ENCODE data around the gene GPR31.
"Not testable (repeated sequence)": the region's sequence is repeated elsewhere in the genome, so short reads cannot be mapped to it uniquely, and the experiment has no call there.

The GPR31 gene

DNA sequence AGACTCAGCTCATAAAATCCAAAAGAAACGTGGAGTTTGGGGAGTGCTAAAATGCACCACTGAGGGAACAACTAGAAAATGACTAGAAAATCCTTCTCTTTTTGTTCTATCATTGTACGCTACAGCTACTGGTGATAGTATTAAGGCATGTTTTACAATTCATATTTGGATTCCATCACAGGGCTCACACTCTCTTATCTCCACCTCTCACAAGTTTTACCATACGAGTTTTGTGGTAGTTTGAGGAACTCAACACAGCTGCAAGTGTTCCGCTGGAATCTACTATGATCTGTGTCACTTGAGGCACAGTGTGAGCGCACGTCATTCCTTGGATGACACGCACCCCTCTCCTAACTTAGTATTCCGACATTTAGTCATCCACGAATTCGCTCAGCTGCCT lies 9.9 kb upstream of the GPR31 start:
- DNase-seq (ENCODE audit: low spot score), result not testable (repeated sequence)

- DNase-seq (ENCODE audit: low spot score), result no peak
Measured at GRCh38 chr6:167165858-167166471, 8.2 kb upstream of the GPR31 start.

DNA sequence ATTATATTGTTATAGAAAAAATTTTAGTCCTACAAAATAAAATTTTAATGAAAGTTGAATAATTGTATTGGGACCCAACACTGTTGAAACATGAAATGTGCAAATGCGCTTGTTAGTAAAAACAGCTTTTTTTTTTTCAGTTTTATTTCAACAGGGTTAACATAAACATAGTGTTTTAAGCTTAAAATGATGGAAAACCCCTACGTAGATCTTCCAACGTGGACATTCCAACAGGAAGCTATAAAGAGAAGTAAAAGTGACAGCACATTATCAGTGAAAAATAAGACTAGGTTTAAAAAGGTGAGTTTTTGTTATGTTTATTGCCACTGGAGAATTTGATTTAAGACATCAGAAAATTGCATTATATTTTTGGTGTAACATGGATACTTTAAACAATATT lies 6.5 kb upstream of the GPR31 start:
- DNase-seq (ENCODE audit: low spot score), result no peak

DNA sequence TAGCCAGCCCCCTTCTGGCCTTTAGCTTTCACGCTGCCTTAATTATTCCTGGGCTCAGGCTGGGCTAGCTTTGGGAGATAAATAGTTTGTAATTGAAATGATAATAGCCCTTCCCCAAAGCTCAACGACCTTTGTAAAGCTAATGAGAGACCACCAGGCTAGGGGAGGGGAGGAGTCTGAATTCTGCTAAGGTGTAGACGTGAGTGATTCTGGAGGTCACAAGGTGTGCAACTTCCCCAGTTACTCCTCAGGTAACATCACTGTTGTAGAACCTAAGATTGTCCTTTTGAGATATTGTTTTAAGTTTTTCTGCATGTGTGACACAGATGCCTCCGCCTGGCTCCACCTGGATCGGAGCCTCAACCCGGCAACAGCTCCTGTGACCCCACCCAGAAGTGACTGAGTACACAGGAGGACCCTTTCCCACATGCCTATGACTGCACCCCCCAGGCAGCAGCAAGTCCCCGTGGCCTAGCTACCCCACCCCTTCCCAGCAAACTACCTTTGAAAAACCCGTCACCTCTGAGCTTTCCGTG lies 5.8 kb upstream of the GPR31 start:
- no peak for DNase-seq (ENCODE audit: low spot score)

DNA sequence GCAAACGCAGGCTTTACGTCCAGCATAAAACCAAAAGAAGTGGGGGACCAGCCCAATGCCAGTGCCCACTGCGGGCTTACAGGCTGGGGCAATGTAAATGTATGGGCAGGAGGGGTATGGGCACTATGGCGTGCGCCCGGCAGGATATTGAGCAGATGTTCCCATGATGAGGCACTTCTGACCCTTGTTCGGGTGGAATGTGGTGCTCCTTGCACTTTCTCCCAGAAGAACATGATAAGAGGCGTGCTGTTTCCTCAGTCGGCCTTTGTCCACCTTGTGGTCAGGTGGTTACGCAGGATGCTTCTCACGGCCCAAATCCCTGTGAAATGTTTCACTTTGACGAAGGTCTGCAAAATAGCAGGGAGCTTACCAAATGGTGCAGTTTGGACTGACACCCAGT lies 4.8 kb upstream of the GPR31 start:
- no peak for DNase-seq (ENCODE audit: low spot score)

GRCh38 chr6:167161851-167162467 lies 4.2 kb upstream of the GPR31 start:
- DNase-seq (ENCODE audit: low spot score), result no peak

DNA sequence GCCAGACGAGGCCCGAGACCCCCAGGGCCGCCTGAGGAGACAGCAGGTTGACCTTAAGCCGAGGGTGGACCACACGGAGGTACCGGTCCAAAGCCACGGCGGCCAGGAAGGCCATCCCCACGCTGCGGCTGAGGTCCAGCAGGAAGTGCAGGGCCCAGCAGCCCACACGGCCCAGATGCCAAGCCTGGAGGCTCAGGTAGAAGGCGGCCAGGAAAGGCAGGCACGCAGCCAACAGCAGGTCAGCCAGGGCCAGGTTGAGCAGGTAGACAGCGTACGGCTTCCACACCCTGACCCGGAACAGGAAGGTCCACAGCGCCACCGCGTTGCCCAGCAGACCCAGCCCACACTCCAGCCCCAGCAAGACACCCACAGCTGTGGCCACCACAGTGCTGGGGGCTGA lies 366 bp downstream of the GPR31 start:
- DNase-seq (ENCODE audit: low spot score), result no peak

- no peak for DNase-seq (ENCODE audit: low spot score)
Measured at GRCh38 chr6:167154895-167155294, 2.9 kb downstream of the GPR31 start.

DNA sequence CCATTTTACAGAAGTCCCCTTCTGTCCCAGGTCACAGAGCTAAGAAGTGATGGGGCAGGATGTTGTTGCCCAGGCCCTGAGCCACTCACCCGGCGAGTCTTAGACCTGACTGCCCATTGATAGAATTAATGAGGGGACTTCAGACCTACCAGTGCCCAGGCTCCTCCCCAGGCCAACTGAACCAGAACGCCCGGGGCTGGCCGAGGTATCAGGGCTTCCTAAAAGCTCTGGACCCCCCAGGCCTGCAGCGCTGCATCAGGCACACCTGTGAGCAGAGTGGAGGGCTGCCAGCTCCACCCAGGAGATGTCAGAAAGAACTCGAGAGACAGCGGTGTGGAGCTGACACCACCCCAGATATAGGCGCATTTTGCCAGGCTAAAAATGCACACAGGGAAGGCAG lies 3.5 kb downstream of the GPR31 start:
- DNase-seq (ENCODE audit: low spot score), result no peak

DNA sequence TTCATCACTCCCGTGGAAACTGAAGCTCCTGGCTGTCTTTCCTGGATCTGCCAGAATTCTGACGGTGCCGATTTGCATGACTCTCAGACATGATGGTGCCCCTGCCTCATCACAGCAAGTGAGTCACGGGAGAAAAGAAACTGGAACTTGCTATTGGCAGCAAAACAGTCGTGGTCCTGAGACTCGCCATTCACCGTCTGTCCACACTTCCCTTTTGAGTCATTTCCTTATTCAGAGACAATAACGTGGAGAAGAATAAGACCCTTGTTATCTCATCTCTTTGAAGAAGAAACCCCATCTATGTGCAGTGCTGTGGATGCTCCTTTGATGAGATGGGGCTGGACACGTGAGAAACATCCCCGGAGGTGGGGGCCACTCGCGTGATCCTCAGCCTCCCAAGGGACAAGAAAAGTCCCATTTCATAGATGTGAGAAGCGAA lies 4.2 kb downstream of the GPR31 start:
- DNase-seq (ENCODE audit: low spot score), result no peak

DNA sequence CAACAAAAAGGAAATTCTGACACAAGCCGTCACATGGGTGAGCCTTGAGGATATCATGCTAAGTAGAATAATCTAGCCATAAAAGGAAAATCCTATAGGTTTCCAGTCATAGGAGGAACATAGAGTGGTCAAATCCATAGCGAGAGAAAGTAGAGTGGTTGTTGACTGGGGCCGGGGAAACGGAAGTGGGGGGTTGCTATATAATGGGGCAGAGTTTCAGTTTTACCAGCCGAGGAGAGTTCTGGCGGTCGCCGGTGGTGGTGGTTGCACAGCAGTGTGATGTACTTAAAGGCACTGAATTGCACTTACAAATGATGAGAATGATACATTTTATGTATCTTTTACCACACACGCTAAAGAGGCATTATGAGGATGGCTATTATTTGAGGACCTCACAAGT lies 4.9 kb downstream of the GPR31 start:
- no peak for DNase-seq (ENCODE audit: low spot score)

- DNase-seq (ENCODE audit: low spot score), result no peak
Measured at GRCh38 chr6:167151648-167152047, 6.1 kb downstream of the GPR31 start.

DNA sequence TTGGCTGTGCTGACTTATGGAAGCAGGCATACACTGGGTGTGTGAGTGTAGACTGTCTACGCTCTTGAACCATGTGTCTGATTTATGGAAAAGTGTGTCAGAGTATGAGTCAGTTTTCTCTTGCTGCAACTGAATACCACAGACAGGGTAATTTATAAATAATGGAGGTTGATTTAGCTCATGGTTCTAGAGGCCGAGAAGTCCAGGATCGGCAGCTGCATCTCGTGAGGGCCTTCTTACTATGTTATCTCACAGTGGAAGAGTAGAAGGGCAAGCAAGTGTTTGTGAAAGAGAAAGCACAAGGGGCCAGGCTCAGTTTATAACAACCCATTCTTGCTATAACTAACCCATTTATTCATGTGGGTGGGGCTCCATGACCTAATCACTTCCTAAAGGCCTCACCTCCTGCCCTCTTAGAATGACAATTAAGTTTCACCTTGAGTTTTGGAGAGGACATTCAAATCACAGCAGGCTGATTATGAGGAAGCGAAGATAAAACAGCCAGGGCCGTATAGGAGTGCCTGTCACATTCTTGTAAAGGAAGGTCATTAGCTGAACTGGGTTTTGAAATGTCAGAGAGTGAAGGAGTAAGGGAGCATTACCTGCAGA lies 6.7 kb downstream of the GPR31 start:
- no peak for DNase-seq (ENCODE audit: low spot score)

DNA sequence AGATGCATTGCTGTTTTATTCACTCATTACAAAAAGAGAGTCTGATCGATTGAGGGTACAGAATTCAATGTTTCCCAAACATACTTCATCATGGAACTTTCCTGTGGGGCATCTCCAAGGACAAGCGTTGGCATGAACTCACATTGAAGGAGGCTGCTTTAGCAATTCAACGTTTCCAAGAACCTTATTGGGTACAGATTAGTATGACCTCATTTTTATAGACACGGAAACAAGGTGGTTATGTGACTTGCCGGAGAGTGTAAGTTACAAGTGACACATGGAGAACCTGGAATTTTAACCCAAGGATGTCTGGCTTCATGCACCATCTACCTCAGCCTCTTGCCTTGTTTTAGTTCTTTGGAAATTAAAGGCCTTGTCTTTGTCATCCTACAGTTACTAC lies 8.8 kb downstream of the GPR31 start:
- DNase-seq (ENCODE audit: low spot score), result no peak

GRCh38 chr6:167148021-167148420 lies 9.8 kb downstream of the GPR31 start:
- DNase-seq (ENCODE audit: low spot score), result no peak

GRCh38 chr6:167146977-167147376 lies 10.8 kb downstream of the GPR31 start:
- DNase-seq (ENCODE audit: low spot score), result no peak

DNA sequence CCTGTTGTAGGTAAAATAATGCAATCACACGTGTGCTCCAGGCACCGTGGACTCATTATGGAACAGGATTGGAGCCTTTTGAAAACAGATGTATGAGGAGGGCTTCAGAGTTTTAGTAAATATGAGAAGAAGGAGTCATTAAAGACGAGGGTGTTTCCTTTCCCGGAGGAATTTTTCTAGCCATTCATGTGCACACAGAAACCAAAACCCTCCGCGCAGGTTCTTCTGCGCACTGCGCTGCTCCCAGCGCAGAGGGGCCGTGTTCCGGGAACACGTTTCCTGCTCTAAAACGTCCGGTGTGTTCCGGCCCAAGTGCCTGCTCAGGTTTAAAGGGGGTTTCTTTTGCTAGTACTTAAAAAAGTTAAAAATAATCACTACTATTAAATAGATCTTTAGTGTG lies 11.6 kb downstream of the GPR31 start:
- no peak for DNase-seq (ENCODE audit: low spot score)

DNA sequence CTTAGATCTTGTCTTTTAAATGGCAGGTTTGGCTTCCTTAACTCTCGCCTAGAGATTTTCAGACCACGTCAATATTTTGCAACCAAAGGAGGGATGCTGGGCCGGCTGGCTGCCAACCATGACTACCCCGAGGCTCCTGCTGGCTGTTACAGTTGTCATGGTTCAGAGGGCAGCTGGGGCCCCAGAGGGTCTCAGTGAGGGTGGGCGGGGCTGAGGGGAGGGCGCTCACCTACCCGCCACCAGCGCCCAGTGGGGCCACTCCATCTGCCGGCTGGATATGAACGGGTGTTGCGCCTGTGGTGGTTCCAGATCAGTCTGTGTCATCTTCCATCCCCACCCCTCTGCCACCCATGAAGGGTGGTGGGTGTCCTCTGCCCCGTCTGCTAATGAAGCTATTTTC lies 12.3 kb downstream of the GPR31 start:
- DNase-seq (ENCODE audit: low spot score), result no peak

DNA sequence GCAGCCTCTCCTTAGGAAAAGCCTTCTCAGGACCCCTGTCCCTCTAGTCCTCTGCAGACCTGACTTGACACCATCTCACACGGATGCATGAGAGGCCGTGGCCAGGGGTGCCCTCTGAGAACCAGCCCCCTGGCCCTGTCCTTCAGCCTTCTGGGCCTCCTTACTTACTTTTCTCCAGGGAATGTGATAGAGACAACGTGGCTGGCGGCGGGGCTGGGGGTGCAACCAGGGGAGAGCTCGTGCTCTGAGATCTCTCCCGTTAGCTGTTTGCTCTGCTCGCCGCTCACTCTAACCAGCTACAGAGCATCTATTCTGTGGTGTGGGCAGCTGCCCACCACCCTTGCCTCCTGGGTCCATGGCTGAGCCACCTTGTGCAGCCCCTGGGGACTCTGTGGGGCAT lies 14.7 kb downstream of the GPR31 start:
- no peak for DNase-seq (ENCODE audit: low spot score)

DNA sequence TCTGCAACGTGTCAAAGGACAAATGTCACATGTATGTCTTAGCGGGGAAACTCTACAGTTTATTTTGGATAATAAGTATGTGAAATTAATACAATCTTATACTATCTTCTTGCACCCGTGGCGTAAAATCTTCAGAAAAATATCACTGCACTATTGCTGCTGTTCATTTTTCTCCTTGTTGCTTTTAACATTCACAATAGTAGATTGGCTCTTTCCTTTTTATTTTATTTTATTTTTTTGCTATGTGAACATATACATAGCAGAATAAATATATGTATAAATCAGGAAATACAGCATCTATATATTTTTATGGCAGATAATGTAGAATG lies 15.4 kb downstream of the GPR31 start:
- DNase-seq (ENCODE audit: low spot score), result no peak

GRCh38 chr6:167141667-167142432 lies 15.9 kb downstream of the GPR31 start:
- peak; percentile 46 for DNase-seq (ENCODE audit: low spot score)

GRCh38 chr6:167140589-167141474 lies 16.9 kb downstream of the GPR31 start:
- DNase-seq (ENCODE audit: low spot score), result no peak
